HG03097 (cell line): ENCODE measurements around the gene CLIC6.
"Not testable (repeated sequence)": the region's sequence is repeated elsewhere in the genome, so short reads cannot be mapped to it uniquely, and the experiment has no call there.

Source experiments
- ATAC-seq: cut with Tn5 transposase; IDR thresholded peaks from one replicate; pipeline ENCODE4 v1.9.1; 2021; ENCODE audit not compliant: unreplicated experiment, low FRiP score

Gene CLIC6

GRCh38 chr21:34690793-34691175, 22.0 kb downstream of the CLIC6 start:
- no peak for ATAC-seq

GRCh38 chr21:34691390-34692032, 22.7 kb downstream of the CLIC6 start:
- ATAC-seq = no peak

GRCh38 chr21:34692458-34693020, 23.7 kb downstream of the CLIC6 start:
- ATAC-seq = no peak

- no peak for ATAC-seq
Measured at GRCh38 chr21:34693192-34693810, 24.5 kb downstream of the CLIC6 start.

- ATAC-seq = no peak
Measured at GRCh38 chr21:34695434-34695833, 26.6 kb downstream of the CLIC6 start.

GRCh38 chr21:34696121-34696520, 27.3 kb downstream of the CLIC6 start:
- no peak for ATAC-seq

- ATAC-seq = no peak
Measured at GRCh38 chr21:34697826-34698225, 29.0 kb downstream of the CLIC6 start.

GRCh38 chr21:34698270-34699015, 29.6 kb downstream of the CLIC6 start:
- no peak for ATAC-seq

GRCh38 chr21:34700605-34701004, 31.8 kb downstream of the CLIC6 start:
- no peak for ATAC-seq

GRCh38 chr21:34701726-34702125, 32.9 kb downstream of the CLIC6 start:
- no peak for ATAC-seq

GRCh38 chr21:34702341-34703170, 33.8 kb downstream of the CLIC6 start:
- no peak for ATAC-seq

GRCh38 chr21:34703571-34703970, 34.8 kb downstream of the CLIC6 start:
- no peak for ATAC-seq

GRCh38 chr21:34704119-34704518, 35.3 kb downstream of the CLIC6 start:
- no peak for ATAC-seq

- ATAC-seq = no peak
Measured at GRCh38 chr21:34705011-34705410, 36.2 kb downstream of the CLIC6 start.

GRCh38 chr21:34706337-34706736, 37.5 kb downstream of the CLIC6 start:
- no peak for ATAC-seq

GRCh38 chr21:34707876-34708325, 39.1 kb downstream of the CLIC6 start:
- peak; percentile 73 for ATAC-seq

GRCh38 chr21:34713621-34714020, 44.8 kb downstream of the CLIC6 start:
- ATAC-seq = no peak

- ATAC-seq = no peak
Measured at GRCh38 chr21:34715518-34715917, 46.7 kb downstream of the CLIC6 start.

- no peak for ATAC-seq
Measured at GRCh38 chr21:34715985-34716596, 47.3 kb downstream of the CLIC6 start.

- ATAC-seq = not testable (repeated sequence)
Measured at GRCh38 chr21:34718529-34718928, 49.7 kb downstream of the CLIC6 start.
